Endometrium (tissue), 2 donors: Measurements from ENCODE around the gene AK4.
"Not testable (repeated sequence)": the region's sequence is repeated elsewhere in the genome, so short reads cannot be mapped to it uniquely, and the experiment has no call there.

Experiments used
- FAIRE-seq: peaks from 2 replicates; lab custom pipeline; 2012; peaks lifted over from hg19 to GRCh38; lab: Jason Lieb, UNC
- donor health status: control.
- donor health status: control.

Gene AK4

GRCh38 chr1:65150583-65151263 lies 2.7 kb downstream of the AK4 start:
- no peak for FAIRE-seq

GRCh38 chr1:65151641-65152040 lies 3.6 kb downstream of the AK4 start:
- FAIRE-seq = no peak

DNA sequence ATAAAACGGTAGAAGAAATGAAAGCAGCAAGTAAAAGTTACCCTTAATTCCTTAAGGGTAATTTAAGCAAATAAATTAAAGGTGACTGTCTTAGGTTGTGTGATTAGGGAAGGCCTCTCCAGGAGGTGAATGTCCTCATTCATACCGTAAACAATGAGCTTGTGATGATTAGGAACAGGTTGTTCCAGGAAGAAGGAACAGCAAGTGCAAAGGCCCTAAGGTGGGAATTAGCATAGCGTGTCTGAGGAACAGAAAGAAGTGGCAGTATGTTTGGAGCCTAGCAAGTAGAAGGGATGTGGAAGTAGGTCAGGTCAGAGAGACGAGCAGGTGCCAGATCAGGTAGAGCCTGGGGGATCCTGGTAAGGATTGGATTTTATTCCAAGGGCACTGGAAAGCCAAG lies 5.6 kb downstream of the AK4 start:
- FAIRE-seq = no peak

DNA sequence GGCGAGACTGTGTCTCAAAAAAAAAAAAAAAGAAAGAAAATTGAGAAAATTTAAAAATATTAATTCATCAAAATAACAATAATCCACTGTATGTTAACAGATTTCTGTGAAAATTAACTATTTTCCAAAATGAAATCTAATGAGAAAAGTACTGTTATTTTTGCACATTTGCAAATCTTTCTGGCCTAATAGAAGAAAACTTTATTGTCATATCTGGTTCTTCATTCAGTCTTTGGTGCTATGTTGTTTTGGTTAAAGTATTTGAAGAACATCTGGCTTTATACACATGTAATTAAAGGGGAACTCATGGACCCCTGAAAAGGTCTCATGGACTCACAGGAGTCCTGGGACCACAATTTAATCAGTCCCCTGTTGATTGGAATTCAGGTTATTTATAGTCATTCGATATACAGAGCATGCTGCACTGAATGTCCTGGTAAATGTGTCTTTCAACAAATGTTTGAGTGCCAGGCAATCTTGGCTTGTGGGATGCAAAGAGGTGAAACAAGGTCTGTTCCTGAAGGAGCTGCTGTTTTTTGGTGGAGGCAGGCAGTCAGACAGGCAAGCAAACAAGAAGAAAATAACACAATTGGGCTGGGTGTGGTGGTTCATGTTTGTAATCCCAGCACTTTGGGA lies 9.0 kb downstream of the AK4 start:
- no peak for FAIRE-seq

GRCh38 chr1:65157546-65157941 lies 9.5 kb downstream of the AK4 start:
- no peak for FAIRE-seq

- not testable (repeated sequence) for FAIRE-seq
Observed at GRCh38 chr1:65159291-65159688, 11.3 kb downstream of the AK4 start.

GRCh38 chr1:65159801-65160523 lies 12.0 kb downstream of the AK4 start:
- FAIRE-seq = no peak

DNA sequence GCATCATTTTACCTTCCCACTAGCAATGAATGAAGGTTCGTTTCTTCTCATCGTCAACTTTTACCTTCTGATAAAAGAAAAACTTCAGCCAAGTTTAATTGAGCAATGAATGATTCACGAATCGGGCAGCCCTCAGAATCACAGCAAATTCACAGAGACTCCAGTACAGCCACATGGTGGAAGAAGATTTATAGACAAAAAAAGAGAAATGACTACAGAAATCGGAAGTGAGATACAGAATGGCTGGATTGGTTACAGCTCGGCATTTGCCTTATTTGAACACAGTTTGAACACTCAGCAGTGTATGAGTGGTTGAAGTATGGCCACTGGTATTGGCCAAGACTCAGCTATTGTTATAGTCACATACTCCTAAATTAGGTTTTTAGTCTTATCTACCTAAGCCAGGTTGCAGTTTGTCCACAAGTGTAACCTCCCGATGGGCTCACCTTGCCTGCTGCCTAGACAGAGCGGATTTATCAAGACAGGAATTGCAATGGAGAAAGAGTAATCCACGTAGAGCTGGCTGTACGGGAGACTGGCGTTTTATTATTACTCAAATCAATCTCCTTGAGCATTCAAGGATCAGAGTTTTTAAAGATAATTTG lies 15.3 kb downstream of the AK4 start:
- FAIRE-seq = no peak

DNA sequence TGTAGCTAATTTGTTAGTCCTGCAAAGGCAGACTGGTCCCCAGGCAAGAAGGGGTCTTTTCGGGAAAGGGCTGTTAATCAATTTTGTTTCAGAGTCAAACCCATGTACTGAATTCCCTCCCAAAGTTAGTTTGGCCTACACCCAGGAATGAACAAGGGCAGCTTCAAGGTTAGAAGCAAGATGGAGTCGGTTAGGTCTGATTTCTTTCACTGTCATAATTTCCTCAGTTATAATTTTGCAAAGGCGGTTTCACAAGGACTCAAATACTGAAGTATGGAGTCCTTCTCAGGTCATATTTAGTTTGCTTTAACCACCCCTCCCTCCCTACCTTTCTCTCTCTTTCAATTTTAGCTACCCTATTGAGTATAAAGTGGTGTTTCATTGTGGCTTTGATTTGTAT lies 16.1 kb downstream of the AK4 start:
- FAIRE-seq = not testable (repeated sequence)

DNA sequence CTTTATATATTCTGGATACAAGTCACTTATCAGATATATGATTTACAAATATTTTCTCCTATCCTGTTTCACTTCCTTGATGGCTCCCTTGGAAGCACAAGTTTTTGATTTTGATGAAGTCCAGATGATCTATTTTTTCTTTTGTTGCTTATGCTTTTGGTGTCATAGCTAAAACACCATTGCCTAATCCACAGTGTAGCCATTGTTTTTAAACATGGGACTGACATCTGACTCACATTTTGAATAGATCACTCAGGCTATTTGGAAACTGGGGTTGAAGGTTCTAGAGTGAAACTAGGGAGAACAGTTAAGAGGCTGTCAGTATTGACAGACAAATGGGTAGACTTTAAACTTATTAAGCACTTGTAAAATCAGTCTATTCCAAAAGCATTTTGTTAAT lies 16.6 kb downstream of the AK4 start:
- FAIRE-seq = no peak

- FAIRE-seq = no peak
Observed at GRCh38 chr1:65165269-65165993, 17.4 kb downstream of the AK4 start.

DNA sequence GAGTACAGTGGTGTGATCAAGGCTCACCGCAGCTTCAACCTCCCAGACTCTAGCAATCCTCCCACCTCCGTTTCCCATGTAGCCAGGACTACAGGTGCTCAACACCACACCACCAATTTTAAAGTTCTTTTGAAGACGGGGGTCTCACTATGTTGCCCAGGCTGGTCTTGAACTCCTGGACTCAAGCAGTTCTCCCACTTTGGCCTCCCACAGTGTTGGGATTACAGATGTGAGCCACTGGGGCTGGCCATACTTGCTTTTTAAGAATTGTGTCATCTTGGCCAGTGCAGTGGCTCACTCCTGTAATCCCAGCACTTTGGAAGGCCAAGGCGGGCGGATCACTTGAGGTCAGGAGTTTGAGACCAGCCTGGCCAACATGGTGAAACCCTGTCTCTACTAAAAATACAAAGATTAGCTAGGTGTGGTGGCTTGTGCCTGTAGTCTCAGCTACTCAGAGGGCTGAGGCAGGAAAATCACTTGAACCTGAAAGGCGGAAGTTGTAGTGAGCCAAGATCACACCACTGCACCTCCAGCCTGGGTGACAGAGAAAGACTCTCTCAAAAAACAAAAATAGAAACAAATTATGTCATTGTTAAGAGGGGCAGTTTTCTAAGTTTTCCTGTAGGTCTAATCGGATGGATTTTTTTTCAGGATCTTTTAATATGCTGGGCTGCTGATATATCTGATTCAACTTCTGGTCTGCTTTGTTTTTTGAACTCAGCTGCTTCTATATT lies 18.7 kb downstream of the AK4 start:
- no peak for FAIRE-seq

DNA sequence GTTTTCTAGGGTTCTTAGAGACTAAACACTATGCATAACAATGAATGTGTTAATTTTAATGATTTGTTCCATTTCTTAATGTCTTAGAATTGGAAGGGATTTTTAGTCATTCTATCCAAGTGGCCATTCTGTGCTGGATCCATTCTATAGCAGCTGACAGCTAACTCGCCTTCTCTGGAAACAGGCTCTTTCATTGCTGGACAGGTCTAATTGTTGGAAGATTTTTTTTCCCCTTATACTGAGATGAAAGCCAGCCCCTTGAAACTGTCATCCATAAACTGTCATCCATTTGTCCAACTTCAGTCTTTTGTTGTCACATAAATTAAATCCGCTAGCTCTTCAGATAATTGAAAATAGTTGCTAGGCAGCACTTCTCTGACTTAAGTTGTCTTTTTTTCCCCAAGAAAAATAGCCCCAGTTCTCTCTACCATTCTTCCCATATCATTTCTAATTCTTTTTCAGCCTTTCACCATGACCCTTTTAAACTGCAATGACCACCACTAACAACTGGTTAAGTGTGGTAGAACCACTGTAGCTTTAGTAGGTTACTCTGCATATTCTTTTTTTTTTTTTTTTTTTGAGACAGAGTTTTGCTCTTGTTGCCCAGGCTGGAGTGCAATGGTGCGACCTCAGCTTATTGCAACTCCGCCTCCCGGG lies 19.7 kb downstream of the AK4 start:
- FAIRE-seq = no peak

- FAIRE-seq = no peak
Observed at GRCh38 chr1:65168867-65169266, 20.9 kb downstream of the AK4 start.

- no peak for FAIRE-seq
Observed at GRCh38 chr1:65170511-65171142, 22.6 kb downstream of the AK4 start.

DNA sequence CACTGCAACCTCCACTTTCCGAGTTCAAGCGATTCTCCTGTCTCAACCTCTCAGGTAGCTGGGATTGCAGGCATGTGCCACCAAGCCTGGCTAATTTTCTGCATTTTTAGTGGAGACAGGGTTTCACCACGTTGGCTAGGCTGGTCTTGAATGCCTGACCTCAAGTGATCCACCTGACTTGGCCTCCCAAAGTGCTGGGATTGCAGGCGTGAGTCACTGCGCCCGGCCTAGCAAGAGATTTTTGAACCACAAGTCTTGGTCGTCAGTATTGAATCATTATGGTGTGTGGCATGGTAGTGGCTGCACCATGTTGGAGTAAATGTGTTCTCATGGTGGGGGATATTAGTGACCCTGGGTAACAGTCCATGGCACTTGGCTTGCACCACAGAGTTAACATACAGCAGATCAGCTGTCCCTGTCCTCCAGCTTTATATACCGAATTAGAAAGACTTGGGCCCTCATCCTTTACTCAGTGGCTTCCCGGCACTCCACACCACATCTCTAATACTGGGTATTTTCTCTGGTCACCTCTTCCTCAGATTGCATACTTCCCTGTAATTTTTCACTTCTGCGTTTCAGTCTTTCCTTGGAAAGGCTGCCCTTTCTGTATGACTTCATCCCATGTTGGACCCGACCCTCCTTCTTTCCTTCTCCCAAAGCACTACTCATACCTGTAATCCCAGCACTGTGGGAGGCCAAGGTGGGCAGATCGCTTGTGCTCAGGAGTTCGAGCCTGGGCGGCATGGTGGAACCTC lies 25.1 kb downstream of the AK4 start:
- no peak for FAIRE-seq

- FAIRE-seq = no peak
Observed at GRCh38 chr1:65174585-65174984, 26.6 kb downstream of the AK4 start.

DNA sequence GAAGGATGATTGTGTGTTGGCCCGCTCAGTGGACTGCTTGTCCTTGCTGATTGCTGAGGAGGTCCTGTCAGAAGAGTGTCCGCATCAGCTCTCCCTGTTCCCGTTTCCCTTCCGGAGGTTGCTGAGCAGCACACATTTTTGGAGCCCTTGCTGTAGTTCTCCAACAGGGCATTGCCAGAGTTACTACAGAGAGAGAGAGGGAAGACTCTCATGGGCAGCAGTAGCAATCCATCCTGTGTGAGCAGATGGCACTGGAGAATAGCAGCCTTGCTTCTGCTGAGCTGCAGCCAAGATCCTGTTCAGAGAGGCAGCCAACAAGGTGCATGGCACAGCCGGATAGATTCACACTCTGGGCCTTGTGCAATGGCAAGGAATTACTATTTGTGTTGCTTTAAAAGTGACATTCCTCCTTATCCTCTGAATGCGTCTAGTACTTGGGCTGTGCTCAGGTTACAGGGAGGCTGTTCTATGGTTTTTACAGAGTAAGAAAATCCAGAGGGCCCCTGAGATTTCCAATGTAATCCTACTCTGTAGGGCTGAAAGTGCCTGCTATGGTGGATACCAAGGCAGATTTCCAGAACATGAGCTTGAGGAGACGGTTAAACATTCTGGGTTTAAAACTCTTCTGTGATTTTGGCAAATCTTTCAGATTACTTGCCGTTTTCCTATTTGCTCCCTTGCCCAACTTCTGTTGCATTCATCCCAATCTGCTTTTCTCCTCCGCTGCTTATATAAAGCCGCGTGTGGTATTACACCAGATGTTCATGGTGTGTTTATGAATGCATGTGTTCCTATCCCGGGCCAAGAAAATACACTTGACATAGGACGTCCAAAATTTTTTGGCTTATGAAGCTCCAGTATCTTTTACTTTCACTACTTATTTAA lies 27.4 kb downstream of the AK4 start:
- FAIRE-seq = no peak

DNA sequence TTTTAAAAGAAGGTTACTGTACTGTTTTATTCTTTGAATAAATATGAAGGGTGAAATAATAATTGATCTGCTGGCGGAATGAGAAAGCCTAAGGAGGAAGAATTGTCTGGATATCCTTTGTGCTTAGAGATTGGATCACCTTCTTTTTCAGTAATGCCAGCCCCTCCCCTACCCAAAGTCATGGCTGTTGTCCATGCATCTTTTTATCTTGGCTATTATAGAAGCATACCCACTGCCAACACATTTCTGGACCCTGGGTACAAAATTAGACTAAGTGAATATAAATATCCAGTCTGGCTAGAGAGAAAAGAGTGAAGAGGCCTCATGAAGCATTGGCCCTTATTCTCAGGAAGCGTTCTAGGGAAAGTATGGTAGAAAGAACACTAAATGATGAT lies 28.1 kb downstream of the AK4 start:
- no peak for FAIRE-seq
